ENCODE measurements around the gene RORC. TPM values are rescaled to one million over a fixed set of nuclear protein-coding genes. Genes with fewer than 3 reads are reported as not detected.
"Not testable (repeated sequence)": the region's sequence is repeated elsewhere in the genome, so short reads cannot be mapped to it uniquely, and the experiment has no call there.

Gene RORC
- polyA plus RNA-seq, 4 donors = 0.26 to 1.3 (median 1.0) TPM

DNA sequence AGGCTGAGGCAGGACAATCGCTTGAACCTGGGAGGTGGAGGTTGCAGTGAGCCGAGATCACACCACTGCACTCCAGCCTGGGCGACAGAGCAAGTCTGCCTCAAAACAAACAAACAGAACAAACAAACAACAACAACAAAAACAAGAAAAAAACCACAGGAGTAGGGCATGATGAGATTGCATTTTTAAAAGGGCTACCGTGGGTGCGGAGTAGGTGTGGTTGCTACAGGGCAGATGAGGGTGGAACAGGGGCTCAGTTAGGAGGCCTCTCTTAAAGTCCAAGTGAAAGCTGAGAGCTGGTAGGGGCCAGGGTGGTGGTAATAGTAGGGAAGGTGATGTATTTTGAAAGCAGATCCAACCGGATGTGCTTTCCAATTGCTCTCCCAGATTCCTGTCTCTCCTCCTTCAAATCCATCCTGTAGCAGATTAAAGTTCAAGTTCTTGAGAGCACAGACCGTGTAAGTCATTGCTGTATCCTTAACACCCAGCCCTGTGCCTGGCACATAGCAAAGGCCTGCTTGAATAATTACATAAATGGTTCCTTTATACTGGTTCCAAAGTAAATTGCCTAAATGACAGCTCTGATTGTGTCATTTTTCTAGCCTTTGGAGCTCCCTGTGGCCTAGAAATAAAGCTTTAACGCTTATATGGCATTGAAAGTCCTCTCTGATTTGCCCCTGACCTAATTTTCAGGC is 22.2 kb downstream of the RORC start:
- DNase-seq (ENCODE audit: low read depth in 4 of 4, low spot score in 3 of 4) = no peak

DNA sequence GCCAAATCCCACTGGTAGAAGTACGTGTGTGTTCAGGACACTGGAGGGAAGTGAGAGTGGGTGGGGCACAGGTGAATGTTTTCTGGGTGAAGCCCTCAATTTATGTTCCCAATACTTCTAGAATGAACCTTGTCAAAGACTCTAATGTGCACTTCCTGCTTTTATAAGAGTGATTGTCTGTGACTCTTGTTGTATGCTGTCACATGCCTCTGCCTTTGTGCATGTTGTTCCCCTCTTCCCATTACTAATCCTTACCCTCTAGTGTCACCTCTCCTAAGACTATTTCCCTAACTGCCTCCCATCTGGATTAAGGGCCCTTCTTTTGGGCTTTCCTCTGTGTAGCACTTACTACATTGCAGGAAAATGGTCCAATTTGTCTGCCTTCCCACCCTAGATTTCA is 23.8 kb downstream of the RORC start:
- no peak for DNase-seq (ENCODE audit: low read depth in 4 of 4, low spot score in 3 of 4)

DNA sequence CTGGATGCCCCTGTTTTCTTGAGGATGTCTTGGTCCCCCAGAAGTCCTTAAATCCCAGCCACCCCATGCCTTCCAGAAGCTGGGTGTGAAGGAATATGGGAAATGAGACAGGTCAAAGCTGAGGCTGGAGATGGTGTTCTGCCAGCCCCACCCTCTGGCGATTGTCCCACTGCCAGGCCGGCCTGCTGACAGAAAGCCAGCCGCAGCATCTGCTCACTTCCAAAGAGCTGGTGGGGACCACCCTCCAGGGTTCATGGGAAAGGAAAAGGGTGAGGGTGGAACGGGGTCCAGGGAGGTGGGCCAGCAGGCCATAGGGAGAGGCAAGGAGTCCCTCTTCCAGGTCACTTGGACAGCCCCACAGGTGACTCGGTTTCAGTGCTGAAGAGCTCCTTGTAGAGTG is 24.5 kb downstream of the RORC start:
- DNase-seq (ENCODE audit: low read depth in 4 of 4, low spot score in 3 of 4) = no peak

DNA sequence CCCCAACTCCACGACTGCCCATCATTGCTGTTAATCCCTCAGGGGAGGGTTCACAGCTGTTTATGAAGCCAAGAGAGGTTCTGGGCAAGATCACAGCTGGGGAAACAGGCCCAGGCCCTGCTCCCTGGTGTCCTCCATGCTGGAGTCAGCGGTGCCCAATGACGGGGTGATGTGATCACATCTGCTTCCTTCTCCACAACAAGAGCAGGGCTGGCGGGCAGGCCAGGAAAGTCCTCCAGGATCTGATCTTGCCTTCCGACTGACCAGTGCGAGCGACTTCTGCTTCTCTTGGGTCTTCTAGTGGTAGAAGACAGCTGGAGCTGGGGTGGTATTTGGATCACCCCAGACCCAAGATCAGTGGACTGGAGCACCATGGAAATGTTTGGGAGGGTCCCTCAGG is 25.4 kb downstream of the RORC start:
- no peak for DNase-seq (ENCODE audit: low read depth in 4 of 4, low spot score in 3 of 4)

DNA sequence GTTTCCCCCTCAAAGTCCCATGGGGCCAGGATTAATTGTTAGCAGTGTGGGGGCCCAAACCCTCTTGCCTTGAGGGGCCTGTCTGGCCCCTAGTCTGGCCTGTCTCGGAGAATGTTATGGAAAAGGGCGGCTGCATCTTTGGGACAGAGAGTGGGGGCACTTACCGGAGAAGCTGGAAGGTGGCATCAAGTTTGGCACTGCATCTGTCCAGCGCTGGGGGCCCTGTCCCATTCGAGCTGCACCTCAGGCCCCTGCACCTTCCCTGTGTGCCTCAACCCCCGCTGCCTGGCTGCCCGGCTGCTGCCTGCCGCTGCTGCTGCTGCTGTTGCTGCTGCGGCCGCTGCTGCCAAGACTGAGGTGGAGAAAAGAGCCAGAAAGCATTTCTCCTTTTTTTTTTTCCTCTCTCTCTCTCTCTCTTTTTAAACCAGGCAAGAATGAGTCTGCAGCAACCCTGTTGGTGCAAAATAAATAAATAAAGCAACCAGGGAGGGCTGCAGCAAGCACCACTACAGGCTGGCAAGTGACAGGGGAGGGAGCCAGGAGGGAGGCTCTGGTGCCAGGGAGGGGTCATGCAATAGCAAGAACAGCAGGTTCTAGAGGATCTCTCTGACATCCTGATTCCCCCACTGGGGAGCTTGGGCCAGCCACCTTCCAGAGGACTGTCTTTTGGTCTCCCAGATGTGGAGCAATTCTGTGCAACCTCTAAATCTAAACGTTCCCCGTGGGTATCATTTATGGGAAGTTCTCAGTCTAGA is 26.4 kb downstream of the RORC start, which contains the start of gene LINGO4:
TSS of gene LINGO4 (minus strand) at position 354 of the 755 bp plus-strand sequence. CDS start 2,715 bp downstream, outside the sequence.
- DNase-seq (ENCODE audit: low read depth in 4 of 4, low spot score in 3 of 4) = no peak

DNA sequence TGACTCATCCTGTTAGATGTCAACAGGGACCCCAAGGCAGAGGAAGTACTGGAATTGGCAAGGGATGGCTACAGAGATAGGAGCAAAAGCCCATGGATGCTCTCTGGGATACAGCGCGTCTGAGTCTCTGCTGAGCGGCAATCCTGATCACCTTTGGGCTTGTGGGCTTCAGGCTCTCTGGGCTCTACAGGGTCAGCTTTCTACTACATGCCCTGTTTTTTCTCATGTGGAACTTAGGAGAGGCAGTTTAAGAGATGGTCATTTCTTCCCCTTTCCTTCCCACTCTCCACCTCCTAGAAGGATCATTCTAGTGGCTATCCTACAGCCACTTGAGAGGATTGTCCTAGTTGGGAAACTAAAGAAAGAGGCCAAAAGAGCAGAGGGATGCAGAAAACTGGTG is 27.7 kb downstream of the RORC start:
- DNase-seq (ENCODE audit: low read depth in 4 of 4, low spot score in 3 of 4) = no peak

DNA sequence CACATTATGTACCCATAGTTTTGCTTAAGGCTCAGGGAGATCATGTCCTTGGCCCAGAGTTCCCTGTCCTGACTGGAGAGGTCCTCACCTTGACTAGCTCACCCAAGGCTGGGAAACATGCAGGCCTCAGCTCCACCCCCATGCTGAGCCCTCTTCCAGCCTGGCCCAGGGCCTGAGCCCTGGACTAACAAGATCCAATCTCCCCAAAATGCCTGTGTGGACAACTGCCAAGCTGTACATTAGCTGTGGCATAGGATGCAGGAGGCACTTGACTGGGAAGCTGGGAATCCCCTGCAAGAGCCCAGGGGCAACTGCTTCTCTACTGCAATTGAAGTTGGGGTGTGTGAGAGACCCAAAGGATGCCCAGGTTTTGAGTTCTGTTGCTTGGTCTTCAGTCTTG is 28.4 kb downstream of the RORC start:
- DNase-seq (ENCODE audit: low read depth in 4 of 4, low spot score in 3 of 4) = no peak

DNA sequence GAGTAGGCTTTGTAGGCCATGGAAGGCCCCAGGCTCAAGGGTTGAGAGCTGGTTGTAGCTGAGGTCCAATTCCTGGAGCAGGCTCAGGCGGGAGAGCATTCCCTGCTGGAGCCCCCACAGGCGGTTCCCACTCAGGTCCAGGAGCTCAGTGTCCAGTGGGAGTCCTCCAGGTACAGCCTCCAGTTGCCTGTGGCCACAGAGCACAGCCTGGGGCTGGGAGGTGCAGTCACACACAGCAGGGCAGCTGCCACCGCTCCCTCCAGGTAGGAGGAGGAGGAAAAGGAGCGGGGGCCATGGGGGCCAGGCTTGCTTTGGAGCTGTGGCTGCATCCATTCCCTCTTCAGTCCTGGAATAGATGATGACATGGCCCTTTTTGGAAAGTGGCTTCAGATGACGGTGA is 29.2 kb downstream of the RORC start:
- no peak for DNase-seq (ENCODE audit: low read depth in 4 of 4, low spot score in 3 of 4)

DNA sequence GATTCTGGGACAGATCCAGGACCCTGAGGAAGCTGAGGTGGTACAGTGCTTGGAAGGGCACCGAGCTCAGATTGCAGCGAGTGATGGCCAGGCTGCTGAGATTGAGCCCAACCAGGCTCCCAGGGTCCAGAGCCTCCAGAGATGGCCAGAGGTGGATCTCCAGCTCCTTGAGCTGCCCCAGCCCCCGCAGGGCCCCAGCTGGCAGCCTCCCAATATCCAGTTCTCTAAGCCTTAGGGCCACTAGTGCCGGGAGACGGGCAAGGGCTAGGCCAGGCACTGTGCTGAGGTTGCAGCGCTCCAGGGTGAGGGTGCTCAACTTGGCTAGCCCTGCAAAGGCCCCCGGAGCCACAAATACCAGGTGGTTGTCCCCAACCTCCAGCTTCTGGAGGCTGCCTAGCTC is 29.8 kb downstream of the RORC start:
- no peak for DNase-seq (ENCODE audit: low read depth in 4 of 4, low spot score in 3 of 4)

DNA sequence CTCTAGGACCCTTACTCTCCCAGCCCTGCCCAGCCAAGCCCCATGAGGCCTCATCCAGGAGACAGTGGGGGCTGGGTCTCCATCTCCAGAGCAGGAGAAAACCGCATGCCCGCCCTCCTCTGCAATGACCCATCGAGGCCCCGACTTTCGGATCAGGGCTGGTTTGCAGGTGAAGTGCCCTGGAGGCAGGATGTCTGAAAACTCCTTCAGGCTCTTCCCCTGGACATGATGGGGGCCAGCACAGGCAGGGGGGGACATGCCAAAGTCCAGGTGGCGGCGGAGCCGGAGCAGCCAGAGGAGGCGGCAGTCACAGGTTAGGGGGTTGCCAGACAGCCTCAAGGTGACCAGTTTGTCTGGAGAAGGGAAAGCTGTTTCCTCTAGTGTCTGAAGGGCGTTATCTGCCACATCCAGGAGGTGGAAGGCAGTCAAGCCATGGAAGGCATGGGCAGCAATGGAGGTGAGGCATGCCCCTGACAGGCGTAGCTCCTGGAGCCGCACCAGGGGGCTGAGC is 30.2 kb downstream of the RORC start:
- DNase-seq (ENCODE audit: low read depth in 4 of 4, low spot score in 3 of 4) = no peak

DNA sequence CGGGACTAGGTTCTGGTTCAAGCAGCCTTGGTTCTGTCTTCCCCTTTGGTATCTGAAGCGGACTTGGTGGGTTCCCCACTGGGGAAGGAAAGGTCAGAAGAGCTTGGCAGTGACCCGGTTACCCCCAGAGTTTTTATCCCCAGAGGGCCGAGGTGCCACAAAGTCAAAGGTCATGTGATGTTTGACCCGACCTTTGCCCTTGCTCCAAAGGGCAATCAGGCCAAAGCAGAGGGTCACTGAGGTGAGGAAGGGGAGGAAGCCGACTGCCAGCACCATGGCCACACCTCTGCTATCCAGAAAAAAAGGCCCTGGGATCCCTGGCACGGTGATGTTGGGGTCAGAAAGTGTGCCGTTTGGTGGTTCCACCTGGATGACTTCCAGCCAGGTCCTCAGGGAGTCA is 30.8 kb downstream of the RORC start:
- no peak for DNase-seq (ENCODE audit: low read depth in 4 of 4, low spot score in 3 of 4)

DNA sequence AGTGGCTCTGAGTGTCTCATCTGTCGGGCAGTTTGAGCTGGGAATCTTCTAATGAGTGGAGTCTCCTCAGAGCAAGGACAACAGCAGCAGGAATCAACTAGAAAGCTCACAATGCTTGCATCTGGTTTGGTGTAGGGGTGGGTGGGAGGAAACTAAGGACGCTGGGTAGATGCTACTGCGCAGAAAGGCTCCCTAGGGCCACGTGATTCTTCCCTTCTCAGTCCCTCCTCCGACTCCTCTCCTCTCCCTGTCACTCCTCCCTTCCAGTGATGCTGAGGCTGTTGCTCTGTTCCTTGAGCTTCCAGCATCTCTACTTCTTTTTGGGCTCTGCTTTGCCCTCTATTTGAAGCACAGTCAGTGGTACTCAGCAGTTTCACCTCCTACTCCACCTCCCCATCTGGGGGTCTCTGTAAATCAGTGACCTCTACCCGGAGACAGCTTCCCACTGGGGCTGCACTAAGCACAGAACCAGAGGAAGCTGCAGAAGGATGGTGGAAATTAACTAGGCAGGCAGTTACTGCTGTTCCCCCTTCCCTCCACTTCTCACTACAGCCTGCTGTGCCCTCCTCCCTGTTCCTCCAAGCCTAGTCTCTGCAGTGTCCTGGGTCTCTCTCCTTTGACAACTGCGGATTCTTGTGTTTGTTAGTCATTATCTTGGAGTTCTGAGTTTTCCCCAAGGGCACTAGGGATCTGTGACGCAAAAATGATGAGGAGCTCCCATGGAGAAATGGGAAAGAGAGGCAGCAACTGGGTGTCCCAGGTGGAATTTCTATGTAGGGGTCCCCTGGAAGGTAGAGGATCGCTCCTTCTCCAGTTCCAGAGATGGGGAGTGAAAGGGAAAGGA is 32.2 kb downstream of the RORC start:
- DNase-seq (ENCODE audit: low read depth in 4 of 4, low spot score in 3 of 4) = no peak

DNA sequence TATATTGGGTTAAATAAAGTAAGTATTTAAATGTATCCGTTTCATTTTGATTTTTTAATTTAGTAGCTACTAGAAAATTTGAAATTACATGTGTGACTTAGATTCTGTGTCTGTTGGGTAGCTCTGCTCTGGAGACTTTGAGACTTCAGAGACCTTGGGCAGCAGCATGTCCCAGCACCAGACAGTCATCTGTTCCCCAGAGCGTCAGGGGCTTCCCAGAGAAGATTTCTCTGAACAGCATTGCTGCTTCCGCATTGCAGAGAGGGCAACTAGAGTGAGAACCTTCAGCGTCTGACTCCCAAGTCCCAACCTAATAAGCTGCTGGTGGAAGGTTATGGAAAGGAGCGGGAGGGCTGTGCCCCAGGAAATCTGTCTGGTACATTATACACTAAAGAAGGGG is 33.0 kb downstream of the RORC start:
- DNase-seq (ENCODE audit: low read depth in 4 of 4, low spot score in 3 of 4) = no peak

DNA sequence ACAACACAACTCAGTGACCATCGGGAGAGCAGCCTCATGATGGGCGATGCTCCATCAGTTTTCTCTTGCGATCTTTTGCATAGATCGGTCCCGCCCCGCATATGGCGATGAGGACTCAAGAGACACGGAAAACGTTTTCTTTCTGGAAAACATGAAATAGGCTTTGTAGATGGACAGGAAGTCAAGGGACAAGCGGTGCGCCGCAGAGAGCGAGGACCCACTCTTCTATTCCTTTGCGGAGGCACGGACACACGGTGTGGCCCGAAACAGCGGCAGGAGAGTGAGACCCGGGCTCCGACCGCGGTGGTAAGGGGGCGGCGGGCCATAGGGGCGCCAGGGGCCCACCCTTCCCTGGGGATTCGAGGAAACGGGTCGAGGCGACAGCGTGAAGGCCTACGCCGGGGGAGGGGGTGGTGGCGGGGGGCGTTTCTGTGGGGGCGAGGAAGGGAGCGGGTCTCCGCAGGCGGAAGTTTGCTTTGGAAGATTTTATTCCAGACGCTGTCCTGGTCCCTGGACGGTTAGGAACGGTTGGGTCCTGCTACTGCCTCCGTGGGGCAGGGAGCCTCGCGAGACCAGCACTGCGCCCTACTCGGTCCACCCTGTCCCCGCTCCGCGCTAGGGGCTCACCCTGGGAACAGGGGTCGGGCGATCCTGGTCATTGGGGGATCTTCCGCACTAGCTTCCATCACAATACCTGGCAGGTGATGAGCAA is 40.5 kb downstream of the RORC start:
- DNase-seq (ENCODE audit: low read depth in 4 of 4, low spot score in 3 of 4) = no peak

DNA sequence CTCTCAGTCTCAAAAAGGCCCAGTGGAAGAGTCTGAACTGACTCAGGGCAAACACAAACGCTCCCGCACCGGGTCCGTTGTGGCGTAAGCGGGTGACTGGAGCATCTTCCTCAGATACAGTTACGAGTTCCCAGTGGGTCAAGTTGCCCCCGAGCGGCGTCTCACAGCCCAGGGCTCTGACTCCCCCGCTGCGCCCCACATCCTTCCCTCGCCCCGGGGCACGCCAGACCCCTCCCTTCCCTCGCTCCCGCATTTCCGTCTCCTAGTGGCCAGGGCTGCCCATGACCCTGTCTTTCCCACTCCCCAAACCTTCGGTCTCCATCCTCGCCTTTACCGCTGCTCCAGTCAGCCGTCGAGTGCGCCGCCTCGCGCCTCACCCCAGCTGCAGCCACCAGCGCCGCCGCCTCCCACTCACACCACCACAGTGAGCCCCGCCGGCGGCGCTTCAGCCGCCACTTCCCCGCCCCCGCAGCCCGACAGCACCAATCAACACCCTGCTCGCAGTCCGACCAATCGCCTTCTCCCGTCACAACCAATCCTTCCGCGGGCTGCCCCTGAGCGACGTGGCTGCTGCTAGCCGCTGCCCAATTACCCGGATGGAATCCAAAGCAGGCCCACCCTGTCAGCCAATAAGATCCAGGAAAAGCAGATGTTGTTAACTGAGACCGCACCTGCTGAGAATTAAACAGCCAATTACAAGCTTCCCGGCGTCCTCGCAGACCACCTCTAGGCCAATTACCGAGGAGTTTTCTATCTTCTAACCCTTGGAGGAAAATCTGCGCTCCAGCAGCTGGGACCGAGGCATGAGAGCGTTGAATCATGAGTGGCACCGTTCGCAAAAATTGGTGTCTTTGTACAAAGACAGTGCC is 41.3 kb downstream of the RORC start, which contains the start of gene TDRKH:
TSS of gene TDRKH (minus strand) at position 430 of the 869 bp plus-strand sequence. CDS start 7,478 bp downstream, outside the sequence.
- DNase-seq (ENCODE audit: low read depth in 4 of 4, low spot score in 3 of 4) = peak; percentile 90 to 96 (median 92)

DNA sequence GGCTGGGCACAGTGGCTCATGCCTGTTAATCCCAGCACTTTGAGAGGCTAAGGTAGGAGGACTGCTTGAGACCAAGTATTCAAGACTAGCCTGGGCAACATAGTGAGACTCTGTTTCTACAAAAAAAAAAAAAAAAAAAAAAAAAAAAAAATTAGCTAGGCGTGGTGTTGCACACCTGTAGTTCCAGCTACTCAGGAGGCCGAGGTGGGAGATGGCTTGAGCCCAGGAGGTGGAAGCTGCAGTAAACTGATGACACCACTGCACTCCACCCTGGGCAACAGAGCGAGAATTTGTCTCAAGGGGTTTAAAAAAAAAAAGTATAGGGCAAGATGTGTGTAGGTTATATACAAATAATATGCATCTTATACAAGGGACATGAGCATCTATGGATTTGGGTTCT is 43.9 kb downstream of the RORC start:
- DNase-seq (ENCODE audit: low read depth in 4 of 4, low spot score in 3 of 4) = no peak

DNA sequence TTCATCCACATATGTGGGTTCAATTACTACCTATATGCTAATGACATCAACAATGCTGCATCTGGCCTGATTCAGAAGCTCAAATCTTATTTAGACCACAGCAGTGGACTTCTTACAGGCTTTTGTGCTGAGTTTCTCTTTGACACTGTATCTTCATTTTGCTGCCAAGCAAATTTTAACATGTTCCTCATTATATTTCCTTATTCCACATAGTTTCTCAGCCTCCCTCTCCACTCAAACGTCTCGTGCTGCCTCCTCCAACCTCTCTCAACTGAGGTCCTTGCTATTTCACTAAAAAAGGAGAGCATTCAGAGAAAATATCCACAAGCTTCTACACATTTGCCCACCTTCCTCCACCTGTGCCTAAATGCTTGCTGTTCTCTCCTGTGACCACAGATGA is 47.8 kb downstream of the RORC start:
- DNase-seq (ENCODE audit: low read depth in 4 of 4, low spot score in 3 of 4) = no peak

DNA sequence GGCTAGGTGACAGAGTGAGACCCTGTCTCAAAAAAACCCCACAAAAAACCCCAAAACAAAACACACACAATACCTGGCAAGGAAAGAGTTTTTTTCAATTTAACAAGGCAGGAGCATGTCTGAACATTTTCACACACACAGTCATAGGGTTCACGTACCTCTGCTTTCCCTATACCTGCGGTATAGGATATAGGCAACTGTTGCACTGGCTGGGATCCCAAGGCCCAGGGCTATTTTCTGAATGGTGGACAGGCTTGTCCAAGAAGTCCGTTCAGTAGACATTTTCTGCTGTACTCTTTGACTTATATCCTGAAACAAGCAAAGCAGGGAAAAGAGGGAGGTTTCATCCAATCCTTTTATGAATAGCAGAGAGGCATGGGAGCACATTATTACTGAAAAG is 48.9 kb downstream of the RORC start:
- no peak for DNase-seq (ENCODE audit: low read depth in 4 of 4, low spot score in 3 of 4)

DNA sequence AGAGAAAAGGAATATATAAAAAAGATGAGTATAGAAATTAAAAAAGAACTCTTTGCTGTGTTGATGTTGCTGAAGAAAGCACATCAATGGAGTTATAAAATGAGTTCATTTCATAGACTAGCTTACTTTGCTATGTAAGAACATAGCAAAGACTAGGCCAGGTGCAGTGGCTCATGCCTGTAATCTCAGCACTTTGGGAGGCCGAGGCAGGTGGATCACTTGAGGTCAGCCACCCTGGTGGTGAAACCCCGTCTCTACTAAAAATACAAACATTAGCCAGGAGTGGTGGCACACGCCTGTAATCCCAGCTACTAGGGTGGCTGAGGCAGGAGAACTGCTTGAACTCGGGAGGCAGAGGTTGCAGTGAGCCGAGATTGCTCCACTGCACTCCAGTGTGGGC is 49.6 kb downstream of the RORC start:
- DNase-seq (ENCODE audit: low read depth in 4 of 4, low spot score in 3 of 4) = not testable (repeated sequence)
